IPS DF 19.7 (cell line): ENCODE measurements around the gene KXD1.

Source experiments
- DNase-seq: peaks from one replicate; pipeline ENCODE4 v3.0.0-alpha.2; 2013; ENCODE audit warnings: low read depth, low spot score

The KXD1 gene

DNA sequence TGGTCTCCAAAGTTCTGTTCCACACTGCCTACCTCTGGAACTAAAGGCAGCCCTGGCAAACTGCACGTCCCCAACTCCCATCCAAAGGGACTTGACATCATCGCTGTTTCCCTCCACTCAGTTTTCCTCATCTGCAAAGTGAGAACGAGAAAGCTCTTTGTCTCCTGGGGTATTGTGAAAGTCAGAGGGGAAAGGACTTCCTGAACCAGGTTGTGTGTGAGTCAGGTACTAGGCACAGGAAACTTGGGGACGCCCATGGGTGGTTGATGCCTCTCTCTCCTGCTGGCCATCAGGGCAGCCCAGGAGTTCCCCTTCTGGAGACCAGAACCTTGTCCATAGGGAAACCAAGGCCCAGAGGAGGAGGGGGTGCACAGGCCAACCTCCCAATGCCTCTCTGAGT, 44.2 kb downstream of the KXD1 start:
- DNase-seq = no peak

DNA sequence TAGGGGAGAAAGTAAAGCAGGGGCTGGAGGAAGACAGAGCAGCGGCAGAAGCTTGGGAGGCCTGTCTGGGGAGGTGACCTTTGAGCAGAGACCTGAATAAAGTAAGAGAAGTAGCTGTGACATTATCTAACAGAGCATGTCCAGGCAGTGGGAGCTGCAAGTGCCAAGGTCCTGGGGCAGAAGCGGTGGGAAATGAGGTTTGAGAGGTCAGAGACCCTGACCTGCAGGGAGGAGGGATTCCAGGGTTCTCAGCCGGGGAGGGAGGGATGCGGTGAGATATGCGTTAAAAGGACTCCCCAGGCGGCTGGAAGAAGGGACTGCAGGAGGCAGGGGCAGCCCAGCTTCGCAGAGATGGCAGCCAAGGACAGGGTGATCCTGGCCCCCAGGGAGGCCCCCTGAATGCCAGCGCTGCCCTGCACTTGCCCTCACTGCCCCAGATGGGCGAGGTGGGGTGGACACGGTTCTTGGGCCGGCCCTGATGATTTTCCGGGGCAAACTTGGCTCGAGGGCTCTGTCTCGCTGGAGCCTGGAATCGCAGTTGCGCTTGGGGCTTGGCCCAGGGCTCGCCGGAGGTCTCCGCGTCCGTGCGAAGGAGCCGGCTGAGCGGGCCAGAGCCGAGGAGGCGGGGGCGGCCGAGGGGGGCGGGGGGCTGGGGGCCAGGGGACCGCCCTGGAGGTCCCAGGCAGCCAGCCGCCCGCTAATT, 45.7 kb downstream of the KXD1 start:
- no peak for DNase-seq

DNA sequence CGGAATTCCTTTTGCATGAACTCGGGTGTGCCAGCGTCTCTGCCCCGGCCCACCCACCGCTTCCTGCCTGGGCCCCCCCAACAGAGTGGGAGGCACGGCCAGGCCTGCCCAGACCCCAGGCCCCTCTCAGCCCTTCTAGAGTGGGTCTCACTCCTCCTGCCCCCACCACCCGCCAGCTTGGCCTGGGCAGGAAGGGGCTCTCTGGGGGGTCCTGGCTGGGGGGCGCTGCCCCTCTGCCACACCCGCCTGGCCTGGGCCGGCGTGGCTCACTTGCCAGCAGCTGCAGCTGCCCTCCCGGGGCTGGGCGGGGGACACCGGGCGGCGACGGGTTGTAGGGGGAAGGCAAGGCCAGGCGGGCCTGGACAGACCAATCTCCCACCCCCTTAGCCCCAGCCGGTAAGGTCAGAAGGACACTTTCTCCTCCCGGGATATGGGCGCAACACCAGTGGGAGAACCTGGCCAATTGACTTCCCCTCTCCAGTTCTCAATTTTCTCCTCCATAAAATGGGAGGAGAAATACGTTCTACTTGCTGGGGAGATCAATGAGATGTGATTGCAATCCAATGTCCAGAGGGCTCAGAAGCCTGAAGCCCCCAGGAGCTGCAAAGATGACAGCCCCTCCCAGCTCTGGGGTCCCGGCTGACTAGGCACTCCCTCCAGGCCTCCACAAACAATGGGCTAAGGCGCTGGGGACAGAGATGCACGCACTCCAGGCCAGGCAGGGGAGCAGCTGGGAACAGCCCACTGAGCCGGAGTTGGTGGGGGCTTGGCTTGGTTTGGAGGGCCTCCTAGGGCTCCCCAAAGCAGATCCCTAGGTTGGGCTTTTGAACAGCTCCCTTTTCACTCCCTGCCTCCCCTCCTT, 46.5 kb downstream of the KXD1 start:
- no peak for DNase-seq

DNA sequence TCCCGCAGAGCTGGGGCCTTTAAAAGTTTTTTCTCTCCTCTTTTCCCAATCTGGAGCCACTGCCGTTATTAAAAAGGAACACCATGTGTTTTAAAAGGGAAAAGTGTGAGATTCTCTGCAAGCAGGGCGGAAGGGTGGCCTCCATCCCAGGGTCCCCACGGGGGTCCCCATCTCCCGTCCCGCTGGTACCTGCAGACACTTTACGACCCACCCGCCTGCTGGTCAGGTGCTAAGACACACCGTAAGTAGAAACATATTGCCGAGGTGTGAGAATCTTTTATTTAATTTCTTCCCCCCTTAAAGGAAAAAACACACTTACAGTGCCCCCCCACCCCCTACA, 47.1 kb downstream of the KXD1 start:
- no peak for DNase-seq

DNA sequence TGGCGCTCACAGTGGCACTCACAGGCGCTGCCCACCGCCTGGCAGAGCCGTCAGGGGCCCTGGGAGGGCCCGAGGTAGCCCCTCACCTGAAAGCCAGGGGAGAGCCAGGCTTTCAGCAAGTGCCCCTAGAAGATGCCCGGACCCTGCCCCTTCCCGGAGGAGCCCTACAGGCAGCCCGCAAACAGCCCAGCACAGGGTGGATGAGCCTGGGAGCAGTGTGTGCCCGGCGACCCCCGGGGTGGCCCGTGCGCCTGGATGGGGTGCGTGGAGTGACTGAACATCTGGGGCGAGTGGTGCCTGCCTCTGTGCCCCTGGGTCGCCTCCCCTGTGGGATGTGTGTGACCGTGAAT, 47.5 kb downstream of the KXD1 start:
- no peak for DNase-seq

- DNase-seq = no peak
Observed at GRCh38 chr19:18605546-18606280, 48.0 kb downstream of the KXD1 start.

DNA sequence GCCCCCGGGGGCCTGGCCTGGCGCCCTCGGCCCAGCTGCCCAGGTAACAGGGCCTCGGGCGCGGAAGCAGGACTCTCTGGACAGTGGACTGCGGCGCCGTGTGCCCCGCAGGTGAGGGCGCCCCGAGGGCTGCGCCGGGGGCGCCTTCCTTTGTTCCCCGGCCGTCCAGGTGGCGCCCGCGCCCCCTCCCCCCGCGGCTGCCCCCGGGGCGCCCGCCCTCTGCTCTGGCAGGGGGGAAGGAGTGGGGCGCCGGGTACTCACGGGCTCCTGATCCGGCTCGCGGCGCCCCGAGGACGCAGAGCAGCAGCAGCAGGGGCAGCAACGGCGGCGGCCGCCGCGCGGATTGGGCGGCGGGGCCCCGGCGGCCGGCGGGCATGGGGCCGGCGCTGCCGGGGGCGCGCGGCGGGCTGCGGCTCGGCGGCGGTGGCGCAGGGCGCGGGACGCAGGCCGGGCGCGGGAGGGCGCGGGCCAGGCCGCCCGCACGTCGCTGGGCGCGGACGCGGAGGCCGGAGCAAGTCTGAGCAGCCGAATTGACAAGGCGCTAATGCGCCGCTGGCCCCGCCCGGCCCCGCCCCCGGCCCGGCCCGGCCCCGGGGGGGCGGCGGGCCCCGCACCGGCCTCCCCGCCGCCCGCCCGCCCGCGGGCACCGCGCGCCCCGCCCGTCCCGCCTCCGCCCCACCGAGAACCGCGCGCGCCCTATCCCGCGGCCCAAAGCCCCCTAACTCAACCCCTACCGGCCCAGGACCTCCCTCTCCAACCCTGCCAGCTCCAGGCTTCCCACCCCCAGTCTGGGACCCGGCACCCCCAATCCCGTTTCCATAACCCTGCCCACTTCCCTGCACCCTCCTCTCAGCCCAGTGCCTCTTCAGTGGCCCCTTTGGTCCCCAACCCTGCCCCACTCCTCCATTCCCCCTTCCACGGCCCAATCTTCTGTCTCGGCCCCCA, 48.9 kb downstream of the KXD1 start, which contains the start of gene CRLF1:
Gene CRLF1, minus strand, starts transcription at position 519 of the 945 bp plus-strand sequence. Its CDS starts 143 bp downstream, at position 376.
- DNase-seq = no peak

- DNase-seq = no peak
Observed at GRCh38 chr19:18607226-18608101, 49.8 kb downstream of the KXD1 start.

DNA sequence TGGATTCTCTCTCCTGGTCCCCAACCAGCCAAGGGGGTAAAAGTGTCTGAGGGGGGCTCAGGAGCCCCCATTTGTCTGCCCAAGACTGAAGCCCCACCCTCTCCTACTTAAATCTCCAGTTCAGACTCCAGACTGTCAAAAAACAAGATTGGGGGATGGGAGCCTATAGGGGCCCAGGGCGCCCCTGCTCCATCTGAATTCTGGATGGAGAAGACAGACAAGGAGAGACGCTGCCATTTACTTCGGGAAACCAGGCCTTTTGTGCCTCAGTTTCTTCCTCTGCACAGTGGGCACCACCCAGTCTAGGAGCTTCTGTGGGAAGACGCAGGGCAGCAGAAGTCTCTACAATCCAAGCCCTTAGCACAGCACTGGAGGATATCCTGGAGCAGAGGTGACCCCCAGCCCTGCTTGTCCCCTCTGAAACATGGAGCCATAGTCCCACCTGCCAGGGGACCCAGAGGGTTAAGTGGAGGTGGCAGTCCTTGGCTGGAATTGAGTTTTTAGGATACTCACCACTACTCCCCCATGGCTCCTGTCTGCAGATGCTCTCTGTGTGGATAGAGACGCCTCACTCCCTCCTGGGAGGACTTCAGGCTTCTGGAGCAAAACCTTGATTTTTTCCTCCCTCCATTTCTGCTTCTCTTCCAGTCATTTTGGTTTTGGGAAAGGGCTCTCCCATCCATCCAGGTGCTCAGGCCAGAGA, 50.6 kb downstream of the KXD1 start:
- no peak for DNase-seq

DNA sequence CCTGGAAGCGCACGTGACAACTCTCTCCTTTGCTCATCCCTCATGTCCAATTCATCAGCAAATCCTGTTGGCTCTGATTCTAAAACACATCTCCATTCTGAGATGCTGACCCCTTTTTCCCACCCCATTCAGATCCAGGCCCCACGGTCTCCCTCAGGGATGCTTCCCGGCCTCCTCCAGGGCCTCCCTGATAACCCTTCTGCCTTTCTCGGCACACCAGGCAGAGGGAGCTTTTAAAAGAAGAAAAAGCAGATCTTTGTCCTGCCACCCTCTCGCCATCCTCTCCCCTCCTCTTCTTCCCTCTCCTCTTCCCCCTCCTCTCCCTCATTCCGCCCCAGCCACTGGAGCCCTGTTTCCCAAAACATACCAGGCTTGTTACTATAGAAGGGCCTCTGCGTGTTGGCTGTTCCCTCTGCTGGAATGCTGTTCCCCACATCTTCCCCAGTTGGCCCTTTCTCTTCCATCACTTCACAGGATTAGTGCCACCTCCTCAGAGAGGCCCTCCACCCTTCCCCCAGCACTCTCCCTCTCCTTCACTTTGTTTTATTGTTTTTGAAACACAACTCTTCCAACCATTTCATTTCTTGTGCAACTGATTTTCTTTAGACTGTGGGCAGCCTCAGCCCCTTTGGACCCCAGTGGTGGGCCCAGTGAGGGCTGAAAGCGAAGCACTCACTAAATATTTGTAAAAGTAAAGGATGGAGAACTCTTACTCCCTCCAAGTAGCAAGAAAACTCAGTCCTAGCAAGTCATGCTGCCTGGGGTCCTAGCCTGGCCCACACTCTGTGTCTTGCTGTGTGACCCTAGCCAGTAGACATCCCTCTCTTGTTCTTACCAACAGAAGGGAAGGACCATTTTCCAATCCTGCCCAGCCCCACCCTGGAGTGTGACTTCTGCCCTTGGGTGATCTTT, 51.4 kb downstream of the KXD1 start:
- DNase-seq = no peak

- DNase-seq = no peak
Observed at GRCh38 chr19:18609717-18610051, 52.0 kb downstream of the KXD1 start.

DNA sequence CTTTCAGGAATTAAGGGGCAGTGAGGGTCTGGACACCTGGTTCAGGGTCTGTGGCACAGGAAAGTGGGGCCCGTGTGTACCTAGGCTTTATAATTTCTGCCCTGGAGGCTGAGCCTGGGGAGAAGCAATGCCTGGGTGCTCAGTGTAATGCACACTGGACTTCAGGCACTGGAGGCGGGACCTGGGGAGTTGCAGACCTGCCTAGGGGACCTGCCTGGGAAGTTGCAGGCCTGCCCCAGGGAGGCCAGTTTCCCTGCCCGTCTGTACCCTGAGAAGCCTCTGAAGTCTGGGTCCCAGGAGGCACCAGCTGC, 52.5 kb downstream of the KXD1 start:
- no peak for DNase-seq

- no peak for DNase-seq
Observed at GRCh38 chr19:18610556-18611326, 53.1 kb downstream of the KXD1 start.

DNA sequence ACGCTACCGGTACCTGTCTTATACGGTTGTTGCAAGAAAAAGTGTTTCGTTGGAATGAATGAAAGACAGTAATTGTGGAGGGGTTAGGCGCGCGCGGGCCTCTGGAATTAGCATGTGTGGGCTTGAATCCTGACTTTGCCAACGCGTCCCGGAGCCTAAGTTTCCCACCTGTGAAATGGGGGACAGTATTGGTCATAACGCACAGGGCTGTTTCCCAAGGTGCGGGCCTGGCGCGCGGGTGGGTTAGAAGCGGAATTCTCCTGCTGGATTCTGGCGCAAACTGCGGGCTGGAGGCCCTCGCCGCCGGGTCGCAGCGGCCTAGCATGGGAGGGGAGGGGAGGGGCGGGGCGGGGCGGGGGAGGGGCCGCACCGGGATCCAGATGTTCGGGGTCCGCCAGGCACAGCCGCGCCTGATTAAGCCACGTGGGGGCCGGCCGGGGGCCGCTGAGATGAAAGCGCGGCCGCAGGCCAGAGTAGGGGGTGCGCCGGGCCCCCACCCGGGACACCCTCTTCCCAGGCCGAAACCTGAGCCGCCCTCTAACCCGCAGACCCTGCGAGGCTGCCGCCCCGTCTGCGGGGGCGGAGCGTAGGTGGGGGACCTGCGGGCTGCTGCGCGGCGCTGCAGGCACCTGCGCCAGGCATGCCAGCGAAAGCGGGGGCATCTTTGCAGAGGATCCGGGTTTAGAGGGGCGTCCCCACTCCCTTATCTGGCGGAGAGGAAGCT, 53.8 kb downstream of the KXD1 start:
- DNase-seq = no peak

DNA sequence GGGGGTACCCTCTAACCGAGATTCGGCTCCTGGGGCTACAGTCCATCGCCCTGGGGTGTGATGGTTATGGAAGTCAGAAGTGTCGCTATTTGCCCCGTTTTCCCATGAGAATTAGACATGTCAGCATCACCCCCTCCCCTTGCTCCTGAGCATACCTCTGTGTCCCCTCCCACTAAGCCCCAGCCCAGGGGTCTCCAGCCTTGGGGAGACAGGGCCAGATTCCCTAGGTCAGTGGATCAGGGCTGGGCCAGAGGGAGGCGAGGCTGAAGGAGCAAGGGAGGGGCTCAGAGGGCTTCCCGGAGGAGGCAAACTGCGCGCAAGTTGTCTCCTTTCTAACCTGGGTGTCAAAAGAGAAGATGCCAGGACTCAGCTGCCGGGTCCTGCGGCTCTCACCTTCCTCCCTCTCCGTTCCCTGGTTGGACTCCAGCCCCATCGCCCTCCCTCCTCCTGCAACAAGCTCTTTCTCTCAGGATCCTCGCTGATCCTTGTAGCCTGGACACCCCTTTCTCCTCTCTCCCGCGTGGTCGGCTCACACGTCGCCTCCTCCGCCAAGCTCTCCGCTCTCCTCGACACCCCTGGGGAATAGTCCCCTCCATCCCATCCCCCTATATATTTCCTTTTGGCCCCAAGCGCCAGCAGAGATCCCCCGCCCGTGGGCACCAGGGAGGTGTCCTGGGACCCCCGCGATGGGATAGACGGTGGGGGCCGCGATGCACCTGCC, 54.5 kb downstream of the KXD1 start:
- no peak for DNase-seq

DNA sequence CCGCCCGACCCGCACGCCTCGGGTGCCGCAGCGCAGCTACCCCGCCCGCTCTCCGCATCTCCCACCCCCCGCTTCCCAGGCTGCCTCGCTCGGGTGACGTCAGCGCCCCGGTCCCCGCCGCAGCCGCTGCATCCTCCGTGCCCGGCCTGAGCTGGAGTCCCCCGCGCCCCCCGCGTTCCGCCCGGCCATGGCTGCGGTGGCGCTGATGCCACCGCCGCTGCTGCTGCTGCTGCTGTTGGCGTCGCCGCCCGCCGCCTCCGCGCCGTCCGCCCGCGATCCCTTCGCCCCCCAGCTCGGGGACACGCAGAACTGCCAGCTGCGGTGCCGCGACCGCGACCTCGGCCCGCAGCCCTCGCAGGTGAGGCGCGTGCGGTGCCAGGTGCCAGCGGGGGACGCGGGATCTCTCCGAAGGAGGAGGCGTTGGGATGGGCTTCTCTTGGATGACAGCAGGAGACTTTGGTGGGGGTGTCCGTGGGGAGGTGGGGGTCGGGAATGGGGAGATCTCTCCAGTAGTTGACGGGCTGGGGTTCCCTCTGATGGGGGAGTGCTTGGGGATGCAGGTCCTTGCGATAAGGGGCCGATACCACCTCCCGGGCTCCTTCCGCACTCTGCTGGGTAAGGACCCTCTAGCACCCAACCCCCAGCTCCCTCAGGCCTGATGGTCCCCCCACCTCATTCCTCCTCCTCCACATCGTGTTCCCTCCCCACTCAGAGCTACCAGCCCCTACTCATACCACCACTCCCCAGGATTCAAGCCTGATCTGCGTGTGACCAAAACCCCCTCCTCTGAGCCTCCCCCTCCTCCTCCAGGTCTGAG, 55.3 kb downstream of the KXD1 start, which contains the start of gene TMEM59L:
Gene TMEM59L, plus strand, starts transcription at position 99 of the 817 bp plus-strand sequence. Its CDS starts 89 bp downstream, at position 188.
- DNase-seq = no peak
